Fibroblast of lung (primary cell): ENCODE measurements around the gene ATF6B. TPM values are rescaled to one million over a fixed set of nuclear protein-coding genes. Genes with fewer than 3 reads are reported as not detected.

Source experiments
- DNase-seq, 2 donors: peaks; one replicate each; pipeline versions ENCODE4 v3.0.0 to v3.0.0-alpha.2; 2010; ENCODE audit warnings: low read depth in 2 of 2
- H2AFZ ChIP-seq: 2 replicates; pipeline ENCODE4 v1.5.1; 2012; ENCODE audit warnings: low read length, control low read depth, inconsistent platforms
- H3K27ac ChIP-seq: 2 replicates; pipeline ENCODE4 v1.5.1; 2011; ENCODE audit warnings: low read length, control low read depth; ENCODE audit not compliant: insufficient read depth
- H3K27me3 ChIP-seq: 2 replicates; pipeline ENCODE4 v1.5.1; 2011; ENCODE audit warnings: mild to moderate bottlenecking, low read length; ENCODE audit not compliant: control insufficient read depth, insufficient read depth
- H3K36me3 ChIP-seq: 2 replicates; pipeline ENCODE4 v1.5.1; 2011; ENCODE audit warnings: low read length; ENCODE audit not compliant: control insufficient read depth, insufficient read depth
- H3K4me1 ChIP-seq: 2 replicates; pipeline ENCODE4 v1.5.1; 2011; ENCODE audit warnings: low read length; ENCODE audit not compliant: control insufficient read depth, insufficient read depth; ENCODE audit errors: extremely low read depth
- H3K4me2 ChIP-seq: 2 replicates; pipeline ENCODE4 v1.5.1; 2011; ENCODE audit warnings: low read length, control low read depth; ENCODE audit not compliant: insufficient read depth; ENCODE audit errors: extremely low read depth
- H3K4me3 ChIP-seq, 4 experiments: fragments of 200-600 bp in 1 of 4; sonication (generic) in 1 of 4; replicated peaks in 1 of 4; 2 replicates each; pipeline ENCODE4 v1.5.1; 2011 to 2016; ENCODE audit warnings: low read length in 4 of 4, low read depth in 3 of 4, mild to moderate bottlenecking in 3 of 4, control low read depth in 2 of 4, inconsistent platforms in 1 of 4, mixed read lengths in 1 of 4; ENCODE audit not compliant: insufficient read depth in 1 of 4; ENCODE audit errors: control extremely low read depth in 1 of 4
- H3K79me2 ChIP-seq: 2 replicates; pipeline ENCODE4 v1.5.1; 2012; ENCODE audit warnings: mild to moderate bottlenecking, low read length, inconsistent platforms; ENCODE audit not compliant: control insufficient read depth, insufficient read depth
- H3K9ac ChIP-seq: 2 replicates; pipeline ENCODE4 v1.5.1; 2011; ENCODE audit warnings: mild to moderate bottlenecking, low read length, control low read depth; ENCODE audit not compliant: insufficient read depth
- H3K9me3 ChIP-seq: 2 replicates; pipeline ENCODE4 v1.5.1; 2012; ENCODE audit warnings: low read depth, low read length; ENCODE audit not compliant: control insufficient read depth, insufficient read depth
- H4K20me1 ChIP-seq: 2 replicates; pipeline ENCODE4 v1.5.1; 2011; ENCODE audit warnings: low read length; ENCODE audit not compliant: control insufficient read depth, insufficient read depth; ENCODE audit errors: extremely low read depth
- EZH2 ChIP-seq: IDR thresholded peaks from 2 replicates; pipeline ENCODE4 v1.5.1; 2012; ENCODE audit warnings: low read length, control low read depth, mild to moderate bottlenecking; ENCODE audit errors: missing control alignments
- polyA plus RNA-seq, 2 donors: library from polyadenylated mRNA; depleted of rRNA in 1 of 2; stranded (reverse) in 1 of 2; unstranded in 1 of 2; fragments of >200 nt; gene quantifications; 2 replicates each; pipeline ENCODE4 v1.2.1, GENCODE V29; 2011 to 2012; ENCODE audit warnings: missing spikeins in 1 of 2
- total RNA-seq: library from RNA; depleted of rRNA; stranded (reverse); fragments of >200 nt; gene quantifications from 2 replicates; pipeline ENCODE4 v1.2.1, GENCODE V29; 2014
- TF ChIP-seq, protein P1 (sequence below), 2 donors: IDR thresholded peaks in 1 of 2; conservative IDR thresholded peaks in 1 of 2; 1 replicate in 1 of 2; 2 replicates in 1 of 2; pipeline ENCODE4 v1.5.1; 2011 to 2012; ENCODE audit warnings: low read length in 2 of 2, control low read depth in 1 of 2, inconsistent platforms in 1 of 2, low read depth in 1 of 2, mild to moderate bottlenecking in 1 of 2

The ATF6B gene
- total and polyA plus RNA-seq, 2 donors (not counting 1 experiment from before 2014, with no cell fraction given), result 15.7 to 36.2 TPM

DNA sequence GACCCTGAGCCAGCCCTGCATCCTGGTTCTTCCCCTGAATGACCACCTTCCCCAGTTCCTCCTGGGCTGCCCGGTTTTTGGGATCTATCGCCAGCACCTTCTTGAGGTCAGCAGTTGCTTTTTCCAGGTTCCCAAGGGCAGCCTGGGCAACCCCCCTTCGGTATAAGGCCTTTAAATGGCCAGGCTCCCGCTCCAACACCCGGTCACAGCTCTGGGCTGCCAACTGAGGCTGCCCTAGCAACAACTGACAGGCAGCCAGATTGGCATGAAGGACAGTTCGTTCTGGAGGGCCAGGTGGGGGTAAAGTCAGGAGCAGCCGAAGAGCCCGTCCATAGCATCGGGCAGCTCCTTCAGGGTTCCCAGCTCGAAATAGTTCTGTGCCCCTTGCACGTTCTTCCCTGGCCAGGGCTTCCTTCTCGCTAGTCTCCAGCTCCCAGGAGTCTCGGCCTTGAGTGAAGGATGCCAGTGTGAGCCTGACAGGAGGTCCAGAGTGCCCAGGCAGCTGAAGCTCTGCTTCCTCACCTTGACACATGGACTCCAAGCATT is 778 bp upstream of the ATF6B start:
- Histone ChIP-seq H3K4me1 (peaks cover 8% of the 10 kb centered on the region), H3K27ac (peak overlapping the region; percentile 87), H3K9me3 (no peaks in the 10 kb centered on the region), H3K4me3 (peak overlapping the region in 2 of 4 experiments; percentile 69 to 75), H2AFZ (no peak overlapping the region), H3K27me3 (no peaks in the 10 kb centered on the region), H3K9ac (no peak overlapping the region), H3K36me3 (peaks cover 5% of the 10 kb centered on the region), H3K4me2 (peak overlapping the region; percentile 99), H3K79me2 (peaks cover 14% of the 10 kb centered on the region), H4K20me1 (no peaks in the 10 kb centered on the region)
- TF ChIP-seq EZH2, result no peak
- TF ChIP-seq, protein P1, sequence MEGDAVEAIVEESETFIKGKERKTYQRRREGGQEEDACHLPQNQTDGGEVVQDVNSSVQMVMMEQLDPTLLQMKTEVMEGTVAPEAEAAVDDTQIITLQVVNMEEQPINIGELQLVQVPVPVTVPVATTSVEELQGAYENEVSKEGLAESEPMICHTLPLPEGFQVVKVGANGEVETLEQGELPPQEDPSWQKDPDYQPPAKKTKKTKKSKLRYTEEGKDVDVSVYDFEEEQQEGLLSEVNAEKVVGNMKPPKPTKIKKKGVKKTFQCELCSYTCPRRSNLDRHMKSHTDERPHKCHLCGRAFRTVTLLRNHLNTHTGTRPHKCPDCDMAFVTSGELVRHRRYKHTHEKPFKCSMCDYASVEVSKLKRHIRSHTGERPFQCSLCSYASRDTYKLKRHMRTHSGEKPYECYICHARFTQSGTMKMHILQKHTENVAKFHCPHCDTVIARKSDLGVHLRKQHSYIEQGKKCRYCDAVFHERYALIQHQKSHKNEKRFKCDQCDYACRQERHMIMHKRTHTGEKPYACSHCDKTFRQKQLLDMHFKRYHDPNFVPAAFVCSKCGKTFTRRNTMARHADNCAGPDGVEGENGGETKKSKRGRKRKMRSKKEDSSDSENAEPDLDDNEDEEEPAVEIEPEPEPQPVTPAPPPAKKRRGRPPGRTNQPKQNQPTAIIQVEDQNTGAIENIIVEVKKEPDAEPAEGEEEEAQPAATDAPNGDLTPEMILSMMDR (conservative IDR thresholded peaks at IDR 0.05 in 1 of 2, IDR thresholded peaks at IDR 0.05 in 1 of 2; ENCODE audit: low read depth in 1 of 2, low read length in 2 of 2), result no peak
- DNase-seq, result no peak

DNA sequence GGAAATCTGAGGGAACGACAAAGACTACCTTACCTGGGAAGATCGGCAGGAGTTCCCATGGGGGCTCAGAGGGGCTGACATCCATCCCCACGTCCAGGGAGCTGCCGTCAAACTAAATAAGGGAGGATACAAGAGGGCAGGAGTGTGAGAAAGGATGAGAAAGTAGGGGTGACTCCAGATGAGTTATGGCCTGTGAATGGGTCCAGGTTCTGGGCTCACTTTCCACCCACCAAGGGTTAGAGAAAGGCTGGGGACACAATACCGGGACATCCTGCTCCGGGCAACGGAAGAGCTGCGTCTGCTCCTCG is 683 bp downstream of the ATF6B start:
- Histone ChIP-seq H3K9ac (peak overlapping the region; percentile 85), H3K79me2 (peaks cover 14% of the 10 kb centered on the region), H3K27me3 (no peaks in the 10 kb centered on the region), H3K4me3 (peak overlapping the region; percentile 80 to 99 (median 90)), H3K4me1 (peaks cover 8% of the 10 kb centered on the region), H3K4me2 (peak overlapping the region; percentile 91), H3K36me3 (peaks cover 5% of the 10 kb centered on the region), H4K20me1 (no peaks in the 10 kb centered on the region), H3K27ac (peak overlapping the region; percentile 93), H2AFZ (peak overlapping the region; percentile 88), H3K9me3 (no peaks in the 10 kb centered on the region)
- TF ChIP-seq, protein P1 (conservative IDR thresholded peaks at IDR 0.05 in 1 of 2, IDR thresholded peaks at IDR 0.05 in 1 of 2; ENCODE audit: low read depth in 1 of 2, low read length in 2 of 2), result no peak
- no peak for TF ChIP-seq EZH2
- no peak for DNase-seq

DNA sequence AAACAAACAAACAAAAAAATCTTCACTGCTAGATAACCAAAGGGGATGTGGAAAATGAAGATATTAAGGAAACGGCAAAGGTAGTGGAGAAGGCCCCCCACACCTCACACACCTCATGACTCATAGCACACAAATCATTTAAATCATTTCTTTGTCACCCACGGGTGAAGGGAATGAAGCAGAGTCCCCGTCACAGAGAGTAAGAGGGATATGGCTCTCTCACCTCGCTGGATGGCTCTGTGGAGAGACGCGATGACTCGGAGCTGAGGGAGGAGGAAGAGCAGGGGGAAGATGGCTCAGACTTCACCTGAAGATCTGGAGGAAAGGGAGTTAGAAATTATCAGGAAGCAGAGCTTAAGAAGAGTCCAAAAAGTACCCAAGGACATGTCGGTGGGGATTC is 1.2 kb downstream of the ATF6B start:
- H3K36me3 ChIP-seq, result peaks cover 5% of the 10 kb centered on the region
- H3K9me3 ChIP-seq, result no peaks in the 10 kb centered on the region
- no peaks in the 10 kb centered on the region for H4K20me1 ChIP-seq
- peak overlapping the region; percentile 91 for H3K4me2 ChIP-seq
- H3K9ac ChIP-seq, result no peak overlapping the region
- H3K79me2 ChIP-seq, result peaks cover 14% of the 10 kb centered on the region
- TF ChIP-seq EZH2, result no peak
- TF ChIP-seq, protein P1 (conservative IDR thresholded peaks at IDR 0.05 in 1 of 2, IDR thresholded peaks at IDR 0.05 in 1 of 2; ENCODE audit: low read depth in 1 of 2, low read length in 2 of 2), result no peak
- H3K27me3 ChIP-seq, result no peaks in the 10 kb centered on the region
- H3K27ac ChIP-seq, result peak overlapping the region; percentile 93
- DNase-seq, result no peak
- no peak overlapping the region for H2AFZ ChIP-seq
- peaks cover 8% of the 10 kb centered on the region for H3K4me1 ChIP-seq
- peak overlapping the region; percentile 80 to 99 (median 90) for H3K4me3 ChIP-seq
